ENCODE results near the gene LHFPL6. TPM values are rescaled to one million over a fixed set of nuclear protein-coding genes. Genes with fewer than 3 reads are reported as not detected.

LHFPL6 gene
- total RNA-seq, 1 donor from 2014 or later: 4.8 TPM

Other genes starting within 250 kb of the LHFPL6 start
- gene COG6, start 52.5 kb upstream of the LHFPL6 start, total RNA-seq: 25.6 and 31.8 TPM in 2 replicates